Type B pancreatic cell (in vitro differentiated cells): ENCODE data around the gene SMAGP. TPM values are rescaled to one million over a fixed set of nuclear protein-coding genes. Genes with fewer than 3 reads are reported as not detected.
"Not testable (repeated sequence)": the region's sequence is repeated elsewhere in the genome, so short reads cannot be mapped to it uniquely, and the experiment has no call there.

Experiments
- DNase-seq: peaks from one replicate; pipeline ENCODE4 v3.0.0; 2021; ENCODE audit warnings: mixed read lengths; ENCODE audit not compliant: unreplicated experiment; ENCODE audit errors: extremely low spot score
- H3K27ac Mint-ChIP-seq: 2 replicates; pipeline ENCODE4 v1.8.0; 2021; ENCODE audit warnings: mild to moderate bottlenecking, mixed read lengths
- H3K27me3 Mint-ChIP-seq: 2 replicates; pipeline ENCODE4 v1.8.0; 2021; ENCODE audit warnings: mixed read lengths
- H3K36me3 Mint-ChIP-seq: 2 replicates; pipeline ENCODE4 v1.8.0; 2021; ENCODE audit warnings: mixed read lengths
- H3K4me1 Mint-ChIP-seq: one replicate; pipeline ENCODE4 v1.8.0; 2021; ENCODE audit warnings: mixed read lengths; ENCODE audit not compliant: unreplicated experiment
- H3K4me3 Mint-ChIP-seq: 2 replicates; pipeline ENCODE4 v1.8.0; 2021; ENCODE audit warnings: mild to moderate bottlenecking, mixed read lengths
- H3K9me3 Mint-ChIP-seq: 2 replicates; pipeline ENCODE4 v1.8.0; 2021; ENCODE audit warnings: mixed read lengths
- total RNA-seq: library from RNA; stranded (reverse); gene quantifications from 2 replicates; pipeline ENCODE4 v1.2.1, GENCODE V29; 2021; ENCODE audit warnings: low replicate concordance
- TF ChIP-seq, protein P1 (sequence below): fragments of 200-600 bp; sonication (generic); conservative IDR thresholded peaks from 2 replicates; pipeline ENCODE4 v1.5.0; 2021; ENCODE audit warnings: antibody characterized with exemption, mild to moderate bottlenecking

SMAGP gene
- total RNA-seq, 1 donor from 2014 or later: 35.5 TPM

DNA sequence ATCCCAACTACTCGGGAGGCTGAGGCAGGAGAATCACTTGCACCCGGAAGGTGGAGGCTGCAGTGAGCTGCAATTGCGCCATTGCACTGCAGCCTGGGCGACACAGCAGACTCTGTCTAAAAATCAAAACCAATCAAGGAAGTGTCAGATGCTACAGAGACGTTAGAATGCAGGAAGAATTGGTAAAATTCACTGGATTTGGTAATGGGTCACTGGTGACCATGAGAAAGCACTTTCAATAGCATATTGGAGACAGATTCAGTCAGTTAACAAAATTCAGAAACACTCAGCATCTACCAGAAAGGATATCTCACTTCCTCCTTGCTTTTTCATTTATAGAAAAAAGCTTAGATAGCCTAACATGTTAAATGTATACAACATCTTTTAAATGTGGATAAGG is 36.3 kb upstream of the SMAGP start:
- TF ChIP-seq, protein P1, sequence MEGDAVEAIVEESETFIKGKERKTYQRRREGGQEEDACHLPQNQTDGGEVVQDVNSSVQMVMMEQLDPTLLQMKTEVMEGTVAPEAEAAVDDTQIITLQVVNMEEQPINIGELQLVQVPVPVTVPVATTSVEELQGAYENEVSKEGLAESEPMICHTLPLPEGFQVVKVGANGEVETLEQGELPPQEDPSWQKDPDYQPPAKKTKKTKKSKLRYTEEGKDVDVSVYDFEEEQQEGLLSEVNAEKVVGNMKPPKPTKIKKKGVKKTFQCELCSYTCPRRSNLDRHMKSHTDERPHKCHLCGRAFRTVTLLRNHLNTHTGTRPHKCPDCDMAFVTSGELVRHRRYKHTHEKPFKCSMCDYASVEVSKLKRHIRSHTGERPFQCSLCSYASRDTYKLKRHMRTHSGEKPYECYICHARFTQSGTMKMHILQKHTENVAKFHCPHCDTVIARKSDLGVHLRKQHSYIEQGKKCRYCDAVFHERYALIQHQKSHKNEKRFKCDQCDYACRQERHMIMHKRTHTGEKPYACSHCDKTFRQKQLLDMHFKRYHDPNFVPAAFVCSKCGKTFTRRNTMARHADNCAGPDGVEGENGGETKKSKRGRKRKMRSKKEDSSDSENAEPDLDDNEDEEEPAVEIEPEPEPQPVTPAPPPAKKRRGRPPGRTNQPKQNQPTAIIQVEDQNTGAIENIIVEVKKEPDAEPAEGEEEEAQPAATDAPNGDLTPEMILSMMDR: no peak
- DNase-seq: no peak
- H3K27ac Mint-ChIP-seq: no peak overlapping the region
- H3K36me3 Mint-ChIP-seq: no peaks in the 10 kb centered on the region
- no peak overlapping the region for H3K4me3 Mint-ChIP-seq
- H3K4me1 Mint-ChIP-seq: peaks cover 5% of the 10 kb centered on the region
- H3K27me3 Mint-ChIP-seq: peaks cover 4% of the 10 kb centered on the region
- H3K9me3 Mint-ChIP-seq: no peaks in the 10 kb centered on the region

GRCh38 chr12:51300768-51301167 is 30.6 kb upstream of the SMAGP start:
- not testable (repeated sequence) for H3K9me3 Mint-ChIP-seq, H3K4me3 Mint-ChIP-seq, H3K36me3 Mint-ChIP-seq, H3K4me1 Mint-ChIP-seq, DNase-seq, H3K27me3 Mint-ChIP-seq, H3K27ac Mint-ChIP-seq

GRCh38 chr12:51295651-51296050 is 25.4 kb upstream of the SMAGP start:
- Mint-ChIP-seq H3K27me3 (no peaks in the 10 kb centered on the region), H3K4me3 (no peak overlapping the region), H3K4me1 (no peaks in the 10 kb centered on the region), H3K9me3 (no peaks in the 10 kb centered on the region), H3K27ac (no peak overlapping the region), H3K36me3 (no peaks in the 10 kb centered on the region)
- DNase-seq: no peak
- TF ChIP-seq, protein P1: no peak

GRCh38 chr12:51294097-51294496 is 23.9 kb upstream of the SMAGP start:
- H3K9me3 Mint-ChIP-seq, DNase-seq, H3K4me3 Mint-ChIP-seq, H3K27ac Mint-ChIP-seq, H3K4me1 Mint-ChIP-seq, H3K27me3 Mint-ChIP-seq, H3K36me3 Mint-ChIP-seq: not testable (repeated sequence)

DNA sequence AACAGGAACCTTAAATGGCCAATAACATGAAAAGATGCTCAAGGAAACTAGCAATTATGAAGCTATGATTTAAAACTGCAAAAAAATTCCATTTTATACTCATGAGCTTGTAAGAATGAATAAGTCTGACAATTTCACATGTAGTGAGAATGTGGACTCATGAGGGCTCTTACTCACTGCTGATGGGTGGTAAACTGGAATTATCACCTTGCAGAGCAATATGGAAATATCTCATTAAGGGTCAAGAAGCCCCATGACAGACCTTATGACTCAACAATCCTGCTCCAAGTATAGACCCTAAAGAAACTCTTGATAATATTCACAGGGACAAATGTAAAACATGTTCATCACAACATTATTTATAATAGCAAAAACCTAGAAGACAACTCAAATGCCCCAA is 23.5 kb upstream of the SMAGP start:
- Mint-ChIP-seq H3K27me3 (no peaks in the 10 kb centered on the region), H3K9me3 (no peaks in the 10 kb centered on the region), H3K4me3 (no peak overlapping the region), H3K36me3 (no peaks in the 10 kb centered on the region), H3K4me1 (no peaks in the 10 kb centered on the region), H3K27ac (no peak overlapping the region)
- DNase-seq: no peak
- TF ChIP-seq, protein P1: no peak

GRCh38 chr12:51291603-51292513 is 21.6 kb upstream of the SMAGP start:
- DNase-seq, H3K27me3 Mint-ChIP-seq, H3K27ac Mint-ChIP-seq, H3K4me1 Mint-ChIP-seq, H3K9me3 Mint-ChIP-seq, H3K36me3 Mint-ChIP-seq, H3K4me3 Mint-ChIP-seq: not testable (repeated sequence)

DNA sequence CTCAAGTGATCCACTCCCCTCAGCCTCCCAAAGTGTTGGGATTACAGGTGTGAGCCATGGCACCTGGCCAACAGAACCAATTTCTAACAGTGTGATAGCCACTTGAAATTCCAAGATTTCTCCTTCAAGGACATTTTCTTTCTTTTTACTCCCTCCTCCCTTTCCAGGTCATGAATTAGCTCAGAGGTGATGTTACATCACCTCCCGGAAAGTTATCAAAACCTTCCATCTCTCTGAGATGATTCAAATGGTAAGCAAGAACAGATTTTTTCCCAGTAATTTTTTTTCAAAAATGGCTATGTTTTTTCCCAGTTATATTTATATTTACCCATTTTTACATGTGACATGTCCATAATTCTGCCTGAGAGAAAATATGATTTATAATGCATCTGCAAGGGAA is 15.6 kb upstream of the SMAGP start:
- peaks cover under 1% of the 10 kb centered on the region for H3K27me3 Mint-ChIP-seq
- no peaks in the 10 kb centered on the region for H3K9me3 Mint-ChIP-seq
- DNase-seq: no peak
- TF ChIP-seq, protein P1: no peak
- no peaks in the 10 kb centered on the region for H3K4me1 Mint-ChIP-seq
- no peak overlapping the region for H3K4me3 Mint-ChIP-seq
- no peak overlapping the region for H3K27ac Mint-ChIP-seq
- no peaks in the 10 kb centered on the region for H3K36me3 Mint-ChIP-seq
